ENCODE data around the gene LNX1.

LNX1 gene

GRCh38 chr4:53481586-53481985 lies 109.7 kb downstream of the LNX1 start:
- no peaks in the 10 kb centered on the region for H3K36me3 ChIP-seq (ENCODE audit: insufficient read depth, low read length)
- H3K79me2 ChIP-seq (ENCODE audit: insufficient read depth, low read length), result no peaks in the 10 kb centered on the region
- no peaks in the 10 kb centered on the region for H3K9me3 ChIP-seq (ENCODE audit: insufficient read depth, low read depth, low read length)
- no peaks in the 10 kb centered on the region for H3K4me1 ChIP-seq (ENCODE audit: insufficient read depth, low read length, poor library complexity, severe bottlenecking)
- H3K4me2 ChIP-seq (ENCODE audit: low read depth, low read length, poor library complexity, severe bottlenecking), result no peak overlapping the region
- TF ChIP-seq EZH2phosphoT487 (IDR thresholded peaks at IDR 0.05; ENCODE audit: borderline replicate concordance) (no peak), CTCF (conservative IDR thresholded peaks at IDR 0.05; ENCODE audit: low read length) (no peak)
- H3K9me2 ChIP-seq (replicated peaks; ENCODE audit: low read depth, low read length), result no peaks in the 10 kb centered on the region
- no peak overlapping the region for H3K4me3 ChIP-seq (ENCODE audit: low read length, poor library complexity, severe bottlenecking)
- no peaks in the 10 kb centered on the region for H3K27me3 ChIP-seq (ENCODE audit: insufficient read depth, low read length, poor library complexity, severe bottlenecking)
- no peak overlapping the region for H2AFZ ChIP-seq (ENCODE audit: low read length)
- no peaks in the 10 kb centered on the region for H3F3A ChIP-seq (ENCODE audit: low read depth)
- no peak overlapping the region for H3K9ac ChIP-seq (ENCODE audit: low read depth, low read length, poor library complexity, severe bottlenecking)
- no peaks in the 10 kb centered on the region for H4K20me1 ChIP-seq (ENCODE audit: insufficient read depth, low read length, poor library complexity, severe bottlenecking)

GRCh38 chr4:53480909-53481308 lies 110.4 kb downstream of the LNX1 start:
- Histone ChIP-seq H3K4me1 (ENCODE audit: insufficient read depth, low read length, poor library complexity, severe bottlenecking) (no peaks in the 10 kb centered on the region), H3K9me2 (replicated peaks; ENCODE audit: low read depth, low read length) (no peaks in the 10 kb centered on the region), H3F3A (ENCODE audit: low read depth) (no peaks in the 10 kb centered on the region), H3K79me2 (ENCODE audit: insufficient read depth, low read length) (no peaks in the 10 kb centered on the region), H3K9me3 (ENCODE audit: insufficient read depth, low read depth, low read length) (no peaks in the 10 kb centered on the region), H3K4me3 (ENCODE audit: low read length, poor library complexity, severe bottlenecking) (no peak overlapping the region), H3K4me2 (ENCODE audit: low read depth, low read length, poor library complexity, severe bottlenecking) (no peak overlapping the region), H3K27me3 (ENCODE audit: insufficient read depth, low read length, poor library complexity, severe bottlenecking) (no peaks in the 10 kb centered on the region), H4K20me1 (ENCODE audit: insufficient read depth, low read length, poor library complexity, severe bottlenecking) (no peaks in the 10 kb centered on the region), H3K36me3 (ENCODE audit: insufficient read depth, low read length) (no peaks in the 10 kb centered on the region), H2AFZ (ENCODE audit: low read length) (no peak overlapping the region), H3K9ac (ENCODE audit: low read depth, low read length, poor library complexity, severe bottlenecking) (no peak overlapping the region)
- TF ChIP-seq CTCF (conservative IDR thresholded peaks at IDR 0.05; ENCODE audit: low read length) (no peak), EZH2phosphoT487 (IDR thresholded peaks at IDR 0.05; ENCODE audit: borderline replicate concordance) (no peak)

- Histone ChIP-seq H3K4me1 (ENCODE audit: insufficient read depth, low read length, poor library complexity, severe bottlenecking) (no peaks in the 10 kb centered on the region), H3K9me3 (ENCODE audit: insufficient read depth, low read depth, low read length) (no peaks in the 10 kb centered on the region), H3K4me2 (ENCODE audit: low read depth, low read length, poor library complexity, severe bottlenecking) (no peak overlapping the region), H3F3A (ENCODE audit: low read depth) (no peaks in the 10 kb centered on the region), H3K79me2 (ENCODE audit: insufficient read depth, low read length) (no peaks in the 10 kb centered on the region), H3K27me3 (ENCODE audit: insufficient read depth, low read length, poor library complexity, severe bottlenecking) (no peaks in the 10 kb centered on the region), H4K20me1 (ENCODE audit: insufficient read depth, low read length, poor library complexity, severe bottlenecking) (no peaks in the 10 kb centered on the region), H3K9ac (ENCODE audit: low read depth, low read length, poor library complexity, severe bottlenecking) (no peak overlapping the region), H3K9me2 (replicated peaks; ENCODE audit: low read depth, low read length) (no peaks in the 10 kb centered on the region), H3K36me3 (ENCODE audit: insufficient read depth, low read length) (no peaks in the 10 kb centered on the region), H3K4me3 (ENCODE audit: low read length, poor library complexity, severe bottlenecking) (no peak overlapping the region), H2AFZ (ENCODE audit: low read length) (no peak overlapping the region)
- no peak for TF ChIP-seq EZH2phosphoT487 (IDR thresholded peaks at IDR 0.05; ENCODE audit: borderline replicate concordance)
- no peak for TF ChIP-seq CTCF (conservative IDR thresholded peaks at IDR 0.05; ENCODE audit: low read length)
These were observed 111.4 kb downstream of the LNX1 start for GRCh38 chr4:53479736-53480525.

All from Loucy (cell line).